Esophagus squamous epithelium (tissue), 5 donors: ENCODE measurements around the gene METTL4. TPM values are rescaled to one million over a fixed set of nuclear protein-coding genes. Genes with fewer than 3 reads are reported as not detected.

ENCODE experiments used
- DNase-seq: peaks from one replicate; lab custom pipeline; 2025; lab: John Stamatoyannopoulos, UW
- H3K27ac ChIP-seq, 4 donors: fragments of 200-600 bp; sonication (generic); one replicate each; pipeline ENCODE4 v1.5.1; 2016 to 2019; ENCODE audit warnings: mild to moderate bottlenecking in 1 of 4
- H3K27me3 ChIP-seq, 4 donors: fragments of 200-600 bp; sonication (generic); 1 replicate in 3 of 4; 2 replicates in 1 of 4; pipeline versions ENCODE4 v1.5.1 to v1.6.0; 2017 to 2021; ENCODE audit warnings: antibody characterized with exemption in 1 of 4
- H3K36me3 ChIP-seq, 3 donors: fragments of 200-600 bp; sonication (generic); one replicate each; pipeline ENCODE4 v1.5.1; 2016 to 2019
- H3K4me1 ChIP-seq, 3 donors: fragments of 200-600 bp; sonication (generic); one replicate each; pipeline ENCODE4 v1.5.1; 2017 to 2019
- H3K4me3 ChIP-seq, 4 donors: fragments of 200-600 bp; sonication (generic); 1 replicate in 3 of 4; 2 replicates in 1 of 4; pipeline ENCODE4 v1.5.1; 2016 to 2019; ENCODE audit warnings: mild to moderate bottlenecking in 2 of 4, moderate library complexity in 1 of 4
- H3K9me3 ChIP-seq, 3 donors: fragments of 200-600 bp; sonication (generic); one replicate each; pipeline ENCODE4 v1.5.1; 2016 to 2019
- POLR2A ChIP-seq, 4 donors: fragments of 450-650 bp; IDR thresholded peaks; one replicate each; pipeline ENCODE4 v1.6.1; 2017; ENCODE audit warnings: antibody characterized with exemption in 4 of 4, mild to moderate bottlenecking in 4 of 4, moderate library complexity in 3 of 4
- WGBS, 2 donors: methylation state at CpG; one replicate each; pipeline ENCODE4 v1.1.5; 2018; 5-methylcytosine and 5-hydroxymethylcytosine counted together
- intact Hi-C: fragments of 100-400 bp; cut with DNase I; formaldehyde crosslinking; loops from one replicate; pipeline ENCODE4 v1.15.0; 2022
- total RNA-seq, 4 donors: library from RNA; depleted of rRNA; stranded (reverse); fragments of >200 nt; gene quantifications; one replicate each; pipeline ENCODE4 v1.1.0, GENCODE V29; 2016
- TF ChIP-seq, protein P1 (sequence below), 6 experiments: fragments of 450-650 bp in 4 of 6; fragments of 200-600 bp in 2 of 6; sonication (generic) in 2 of 6; IDR thresholded peaks; one replicate each; pipeline ENCODE4 v1.5.1; 2016 to 2019; ENCODE audit warnings: antibody characterized with exemption in 6 of 6, mild to moderate bottlenecking in 4 of 6, moderate library complexity in 4 of 6
- donor health status: DM: yes; HTN: yes; CAD: no.

The METTL4 gene
- total RNA-seq, 4 donors from 2014 or later, result 1.8 to 6.7 (median 4.4) TPM

DNA sequence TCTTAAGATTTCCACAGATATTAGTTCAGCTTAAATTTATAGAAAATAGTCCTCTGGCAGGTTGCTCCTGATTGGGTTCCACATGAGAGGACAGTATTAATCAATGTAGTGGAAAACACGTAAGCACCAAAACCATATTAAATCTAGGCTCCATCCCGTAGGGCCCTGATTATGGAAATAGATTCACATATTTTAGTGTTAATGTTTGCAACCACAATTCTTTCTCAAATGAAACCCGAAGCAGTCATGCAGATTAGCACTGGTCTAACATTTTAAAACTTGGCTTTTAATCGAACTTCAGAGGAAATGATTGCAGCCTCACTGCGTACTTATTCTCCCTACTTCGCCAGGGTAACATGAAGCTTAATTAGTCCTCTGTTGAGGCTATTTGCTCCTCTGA lies 60.9 kb downstream of the METTL4 start:
- no peak for DNase-seq
- intact Hi-C loops, result no loop called here
- Histone ChIP-seq H3K9me3 (no peaks in the 10 kb centered on the region), H3K27me3 (no peaks in the 10 kb centered on the region), H3K27ac (no peak overlapping the region), H3K36me3 (no peaks in the 10 kb centered on the region), H3K4me3 (no peak overlapping the region), H3K4me1 (peaks cover 0 to 7% (median 3%) of the 10 kb centered on the region in 3 donors)
- TF ChIP-seq, protein P1, sequence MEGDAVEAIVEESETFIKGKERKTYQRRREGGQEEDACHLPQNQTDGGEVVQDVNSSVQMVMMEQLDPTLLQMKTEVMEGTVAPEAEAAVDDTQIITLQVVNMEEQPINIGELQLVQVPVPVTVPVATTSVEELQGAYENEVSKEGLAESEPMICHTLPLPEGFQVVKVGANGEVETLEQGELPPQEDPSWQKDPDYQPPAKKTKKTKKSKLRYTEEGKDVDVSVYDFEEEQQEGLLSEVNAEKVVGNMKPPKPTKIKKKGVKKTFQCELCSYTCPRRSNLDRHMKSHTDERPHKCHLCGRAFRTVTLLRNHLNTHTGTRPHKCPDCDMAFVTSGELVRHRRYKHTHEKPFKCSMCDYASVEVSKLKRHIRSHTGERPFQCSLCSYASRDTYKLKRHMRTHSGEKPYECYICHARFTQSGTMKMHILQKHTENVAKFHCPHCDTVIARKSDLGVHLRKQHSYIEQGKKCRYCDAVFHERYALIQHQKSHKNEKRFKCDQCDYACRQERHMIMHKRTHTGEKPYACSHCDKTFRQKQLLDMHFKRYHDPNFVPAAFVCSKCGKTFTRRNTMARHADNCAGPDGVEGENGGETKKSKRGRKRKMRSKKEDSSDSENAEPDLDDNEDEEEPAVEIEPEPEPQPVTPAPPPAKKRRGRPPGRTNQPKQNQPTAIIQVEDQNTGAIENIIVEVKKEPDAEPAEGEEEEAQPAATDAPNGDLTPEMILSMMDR (IDR thresholded peaks at IDR 0.05), result no peak
- TF ChIP-seq POLR2A (IDR thresholded peaks at IDR 0.05), result no peak
- WGBS, 2 donors, result 84 to 92% methylated on average over 6 of the region's 6 CpGs

DNA sequence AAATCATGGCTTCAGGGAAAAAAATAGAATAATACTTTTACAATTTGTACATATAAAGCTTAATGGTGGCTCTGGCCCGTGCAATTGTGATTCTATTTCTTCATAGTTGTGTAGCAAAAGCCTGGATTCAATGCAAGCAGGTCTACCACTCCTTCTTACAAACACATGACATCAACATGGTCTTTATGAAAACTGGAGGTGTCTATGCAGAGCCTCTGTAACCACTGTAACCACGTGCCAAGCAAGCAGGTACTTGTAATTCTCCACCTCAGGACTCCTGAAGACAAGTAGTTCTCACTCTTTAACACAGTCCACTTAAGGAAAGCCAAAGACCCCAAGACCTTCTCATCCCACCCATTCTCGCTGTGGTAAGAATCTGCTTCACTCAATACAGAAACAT lies 62.6 kb downstream of the METTL4 start:
- intact Hi-C loops, result no loop called here
- H3K4me3 ChIP-seq, result no peak overlapping the region
- WGBS, 2 donors, result 52 to 60% methylated on average over 3 of the region's 3 CpGs

DNA sequence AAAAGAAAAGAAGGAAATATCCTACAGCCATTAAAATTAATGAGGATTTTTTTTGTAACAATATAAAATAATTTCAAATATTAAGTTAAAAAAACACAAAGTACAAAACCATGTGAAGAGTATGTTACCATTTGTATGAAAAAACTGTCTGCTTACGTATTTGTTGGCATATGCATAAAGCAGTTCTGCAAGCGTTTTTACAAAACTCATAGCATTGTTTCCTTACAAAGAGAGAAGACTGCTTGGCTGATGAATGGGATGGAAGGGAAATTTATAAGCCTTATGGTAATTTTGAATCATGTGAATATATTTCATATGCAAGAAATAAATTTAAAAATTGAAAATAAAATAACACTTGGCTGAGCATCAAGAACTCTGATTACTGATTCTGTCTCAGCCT lies 63.1 kb downstream of the METTL4 start:
- H3K27ac ChIP-seq, result no peak overlapping the region
- TF ChIP-seq, protein P1 (IDR thresholded peaks at IDR 0.05), result no peak
- no peak for TF ChIP-seq POLR2A (IDR thresholded peaks at IDR 0.05)
- no peaks in the 10 kb centered on the region for H3K36me3 ChIP-seq
- no peak for DNase-seq
- WGBS, 2 donors, result 84 to 89% methylated on average over 2 of the region's 2 CpGs
- no peak overlapping the region for H3K4me3 ChIP-seq
- no peaks in the 10 kb centered on the region for H3K4me1 ChIP-seq
- no peaks in the 10 kb centered on the region for H3K9me3 ChIP-seq
- intact Hi-C loops, result no loop called here
- H3K27me3 ChIP-seq, result no peaks in the 10 kb centered on the region

More for the DNA sequence above, 62.6 kb downstream of the METTL4 start:
- Histone ChIP-seq H3K4me1 (no peaks in the 10 kb centered on the region), H3K9me3 (no peaks in the 10 kb centered on the region), H3K27ac (no peak overlapping the region), H3K36me3 (no peaks in the 10 kb centered on the region), H3K27me3 (no peaks in the 10 kb centered on the region)
- no peak for DNase-seq
- no peak for TF ChIP-seq POLR2A (IDR thresholded peaks at IDR 0.05)
- TF ChIP-seq, protein P1 (IDR thresholded peaks at IDR 0.05), result no peak

DNA sequence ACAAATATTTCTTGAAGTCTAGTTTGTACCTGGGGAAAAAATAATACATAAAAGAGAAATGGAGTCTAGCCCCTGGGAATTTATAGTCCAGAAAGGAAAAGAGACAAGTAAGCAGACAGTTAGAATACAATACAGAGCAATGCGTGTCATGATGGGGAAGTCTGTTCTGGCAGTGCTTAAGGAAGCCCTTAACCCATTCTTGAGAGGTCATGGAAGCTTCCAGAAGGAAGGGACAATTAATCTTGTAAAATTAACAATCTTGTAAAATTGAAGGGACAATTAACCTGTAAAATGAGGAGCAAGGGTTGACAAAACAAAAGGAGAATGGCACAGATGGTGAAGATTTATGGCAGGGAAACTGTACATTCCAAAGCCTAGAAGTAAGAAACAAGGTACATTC lies 66.7 kb downstream of the METTL4 start:
- intact Hi-C loops, result no loop called here
- TF ChIP-seq, protein P1 (IDR thresholded peaks at IDR 0.05), result no peak
- no peak for TF ChIP-seq POLR2A (IDR thresholded peaks at IDR 0.05)
- no peaks in the 10 kb centered on the region for H3K9me3 ChIP-seq
- H3K36me3 ChIP-seq, result no peaks in the 10 kb centered on the region
- no peak for DNase-seq
- H3K4me1 ChIP-seq, result no peaks in the 10 kb centered on the region
- H3K27me3 ChIP-seq, result no peaks in the 10 kb centered on the region
- no peak overlapping the region for H3K27ac ChIP-seq
- 64 to 82% methylated on average over 1 of the region's 1 CpG for WGBS, 2 donors
- H3K4me3 ChIP-seq, result no peak overlapping the region

DNA sequence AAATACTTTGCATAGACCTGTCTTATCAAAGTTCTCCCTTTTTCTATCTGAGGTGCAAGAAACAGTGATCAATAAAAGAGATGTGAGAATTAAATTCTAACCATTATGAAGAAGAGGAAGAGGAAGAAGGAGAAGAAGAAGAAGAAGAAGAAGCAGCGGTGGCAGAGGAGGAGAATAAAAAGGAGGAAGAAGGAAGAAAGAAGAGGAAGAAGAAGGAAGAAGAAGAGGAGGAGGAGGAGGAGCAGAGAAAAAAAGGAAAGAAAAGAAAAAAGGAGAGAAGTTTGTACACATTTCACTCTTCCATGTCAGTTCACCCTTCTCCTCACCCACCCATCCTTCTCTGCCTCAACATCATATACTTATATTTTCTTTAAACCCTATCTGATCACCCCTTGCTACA lies 68.4 kb downstream of the METTL4 start:
- Histone ChIP-seq H3K27me3 (no peaks in the 10 kb centered on the region), H3K27ac (no peak overlapping the region), H3K36me3 (no peaks in the 10 kb centered on the region), H3K4me3 (no peak overlapping the region), H3K9me3 (no peaks in the 10 kb centered on the region), H3K4me1 (no peaks in the 10 kb centered on the region)
- no peak for DNase-seq
- WGBS, 2 donors, result 80 to 81% methylated on average over 1 of the region's 1 CpG
- TF ChIP-seq POLR2A (IDR thresholded peaks at IDR 0.05), result no peak
- TF ChIP-seq, protein P1 (IDR thresholded peaks at IDR 0.05), result no peak
- intact Hi-C loops, result no loop called here
